Hepatocyte (in vitro differentiated cells): ENCODE results near the gene STARD8. TPM values are rescaled to one million over a fixed set of nuclear protein-coding genes. Genes with fewer than 3 reads are reported as not detected.
"Not testable (repeated sequence)": the region's sequence is repeated elsewhere in the genome, so short reads cannot be mapped to it uniquely, and the experiment has no call there.

Source experiments
- DNase-seq: peaks from one replicate; pipeline ENCODE4 v3.0.0-alpha.2; 2016; ENCODE audit warnings: low spot score
- H2AFZ ChIP-seq: fragments of 200-600 bp; sonication (generic); 2 replicates; pipeline ENCODE4 v1.6.0; 2016; ENCODE audit warnings: antibody characterized with exemption, mild to moderate bottlenecking
- H3K27ac ChIP-seq: fragments of 200-600 bp; sonication (generic); 2 replicates; pipeline ENCODE4 v1.5.1; 2016; ENCODE audit warnings: mild to moderate bottlenecking
- H3K27me3 ChIP-seq: fragments of 200-600 bp; sonication (generic); 2 replicates; pipeline ENCODE4 v1.6.1; 2016
- H3K36me3 ChIP-seq: fragments of 200-600 bp; sonication (generic); replicated peaks from 2 replicates; pipeline ENCODE4 v1.5.1; 2016; ENCODE audit warnings: low read depth; ENCODE audit not compliant: insufficient read depth
- H3K4me1 ChIP-seq: fragments of 200-600 bp; sonication (generic); 2 replicates; pipeline ENCODE4 v1.5.1; 2016; ENCODE audit warnings: mild to moderate bottlenecking, moderate library complexity; ENCODE audit not compliant: insufficient read depth
- H3K4me2 ChIP-seq: fragments of 200-600 bp; sonication (generic); 2 replicates; pipeline ENCODE4 v1.6.0; 2016
- H3K4me3 ChIP-seq: fragments of 200-600 bp; sonication (generic); 2 replicates; pipeline ENCODE4 v1.5.1; 2016; ENCODE audit warnings: mild to moderate bottlenecking
- H3K79me2 ChIP-seq: fragments of 200-600 bp; sonication (generic); 2 replicates; pipeline ENCODE4 v1.6.0; 2017; ENCODE audit warnings: mild to moderate bottlenecking
- H3K9me2 ChIP-seq: fragments of 200-600 bp; sonication (generic); replicated peaks from 2 replicates; pipeline ENCODE4 v1.6.0; 2017; ENCODE audit warnings: mild to moderate bottlenecking; ENCODE audit not compliant: insufficient read depth
- H3K9me3 ChIP-seq: fragments of 200-600 bp; sonication (generic); 2 replicates; pipeline ENCODE4 v1.5.1; 2016; ENCODE audit warnings: low read depth, mild to moderate bottlenecking
- H4K20me1 ChIP-seq: fragments of 200-600 bp; sonication (generic); 2 replicates; pipeline ENCODE4 v1.6.0; 2016; ENCODE audit warnings: mild to moderate bottlenecking; ENCODE audit not compliant: insufficient read depth, poor library complexity, severe bottlenecking
- EZH2 ChIP-seq: fragments of 200-600 bp; sonication (generic); IDR thresholded peaks from 2 replicates; pipeline ENCODE4 v1.6.1; 2016; ENCODE audit warnings: antibody characterized with exemption, mild to moderate bottlenecking, borderline replicate concordance
- EZH2phosphoT487 ChIP-seq: fragments of 200-600 bp; sonication (generic); IDR thresholded peaks from one replicate; pipeline ENCODE4 v1.6.1; 2018; ENCODE audit warnings: antibody characterized with exemption, mild to moderate bottlenecking, low read depth, moderate library complexity; ENCODE audit not compliant: unreplicated experiment, severe bottlenecking
- WGBS: methylation state at CpG from one replicate; pipeline ENCODE4 v1.1.6; 2016; ENCODE audit warnings: low lambda C conversion rate; ENCODE audit errors: missing lambda C conversion rate; 5-methylcytosine and 5-hydroxymethylcytosine counted together
- polyA plus RNA-seq: library from polyadenylated mRNA; unstranded; fragments of >200 nt; fragmentation: Nextera tagmentation; extraction: Ambion mirVana; gene quantifications from 2 replicates; pipeline ENCODE4 v1.2.1, GENCODE V29; 2016
- total RNA-seq: library from RNA; depleted of rRNA; stranded (reverse); fragments of >200 nt; gene quantifications from 2 replicates; pipeline ENCODE4 v1.2.3, GENCODE V29; 2014
- TF ChIP-seq, protein P1 (sequence below): fragments of 200-600 bp; sonication (generic); IDR thresholded peaks from 2 replicates; pipeline ENCODE4 v1.5.1; 2016; ENCODE audit warnings: antibody characterized with exemption, mild to moderate bottlenecking; ENCODE audit not compliant: poor library complexity

Gene STARD8
- total and polyA plus RNA-seq, 2 experiments from 2014 or later: 1.1 to 3.3 TPM

- no peak for DNase-seq
Observed at GRCh38 chrX:68731254-68731653, 83.8 kb downstream of the STARD8 start.

DNA sequence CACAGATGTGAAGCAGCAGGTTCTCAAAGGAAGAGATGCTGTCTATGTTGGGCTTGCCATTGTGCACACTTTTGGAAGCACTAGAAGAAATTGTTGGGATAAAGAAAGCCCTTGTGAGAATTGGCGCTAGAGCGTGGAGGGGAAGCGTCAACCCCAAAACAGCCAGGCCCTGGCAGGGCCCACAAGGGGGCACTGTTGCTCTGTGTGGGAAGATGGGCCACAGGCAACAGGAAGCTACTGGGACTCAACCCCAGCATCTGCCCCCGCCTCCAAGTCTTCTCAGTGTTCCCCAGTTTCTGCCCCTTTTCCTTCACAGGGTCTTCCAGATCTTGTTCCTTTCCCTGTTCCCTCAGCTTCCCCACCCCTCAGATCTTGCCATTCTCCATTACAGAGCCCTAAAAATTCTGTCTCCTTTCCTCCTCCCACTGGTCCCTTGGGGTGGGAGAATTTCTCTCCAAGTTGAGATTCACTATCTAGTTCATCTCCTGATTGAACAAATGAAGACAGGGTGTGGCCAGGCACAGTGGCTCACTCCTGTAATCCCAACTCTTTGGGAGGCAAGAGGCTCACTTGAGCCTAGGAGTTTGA lies 85.5 kb downstream of the STARD8 start:
- Histone ChIP-seq H3K9me2 (no peaks in the 10 kb centered on the region), H3K79me2 (no peaks in the 10 kb centered on the region), H3K27me3 (no peaks in the 10 kb centered on the region), H3K4me2 (no peak overlapping the region), H3K4me3 (no peak overlapping the region), H3K36me3 (no peaks in the 10 kb centered on the region), H4K20me1 (no peaks in the 10 kb centered on the region), H3K27ac (no peak overlapping the region), H3K9me3 (no peaks in the 10 kb centered on the region), H3K4me1 (no peaks in the 10 kb centered on the region), H2AFZ (no peak overlapping the region)
- WGBS: 57% methylated on average over 4 of the region's 4 CpGs
- peak; percentile 71 for DNase-seq
- TF ChIP-seq, protein P1, sequence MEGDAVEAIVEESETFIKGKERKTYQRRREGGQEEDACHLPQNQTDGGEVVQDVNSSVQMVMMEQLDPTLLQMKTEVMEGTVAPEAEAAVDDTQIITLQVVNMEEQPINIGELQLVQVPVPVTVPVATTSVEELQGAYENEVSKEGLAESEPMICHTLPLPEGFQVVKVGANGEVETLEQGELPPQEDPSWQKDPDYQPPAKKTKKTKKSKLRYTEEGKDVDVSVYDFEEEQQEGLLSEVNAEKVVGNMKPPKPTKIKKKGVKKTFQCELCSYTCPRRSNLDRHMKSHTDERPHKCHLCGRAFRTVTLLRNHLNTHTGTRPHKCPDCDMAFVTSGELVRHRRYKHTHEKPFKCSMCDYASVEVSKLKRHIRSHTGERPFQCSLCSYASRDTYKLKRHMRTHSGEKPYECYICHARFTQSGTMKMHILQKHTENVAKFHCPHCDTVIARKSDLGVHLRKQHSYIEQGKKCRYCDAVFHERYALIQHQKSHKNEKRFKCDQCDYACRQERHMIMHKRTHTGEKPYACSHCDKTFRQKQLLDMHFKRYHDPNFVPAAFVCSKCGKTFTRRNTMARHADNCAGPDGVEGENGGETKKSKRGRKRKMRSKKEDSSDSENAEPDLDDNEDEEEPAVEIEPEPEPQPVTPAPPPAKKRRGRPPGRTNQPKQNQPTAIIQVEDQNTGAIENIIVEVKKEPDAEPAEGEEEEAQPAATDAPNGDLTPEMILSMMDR: peak; percentile 48
- no peak for TF ChIP-seq EZH2

More at GRCh38 chrX:68731254-68731653, 83.8 kb downstream of the STARD8 start:
- H3K36me3 ChIP-seq: no peaks in the 10 kb centered on the region
- TF ChIP-seq EZH2phosphoT487 (no peak), EZH2 (no peak)
- TF ChIP-seq, protein P1: no peak
- no peaks in the 10 kb centered on the region for H3K9me3 ChIP-seq
- no peak overlapping the region for H2AFZ ChIP-seq
- 51% methylated on average over 2 of the region's 2 CpGs for whole genome bisulfite sequencing
- no peaks in the 10 kb centered on the region for H4K20me1 ChIP-seq
- H3K4me2 ChIP-seq: no peak overlapping the region
- no peak overlapping the region for H3K4me3 ChIP-seq
- H3K27me3 ChIP-seq: no peaks in the 10 kb centered on the region
- H3K27ac ChIP-seq: no peak overlapping the region
- no peaks in the 10 kb centered on the region for H3K79me2 ChIP-seq
- no peaks in the 10 kb centered on the region for H3K4me1 ChIP-seq
- no peaks in the 10 kb centered on the region for H3K9me2 ChIP-seq

DNA sequence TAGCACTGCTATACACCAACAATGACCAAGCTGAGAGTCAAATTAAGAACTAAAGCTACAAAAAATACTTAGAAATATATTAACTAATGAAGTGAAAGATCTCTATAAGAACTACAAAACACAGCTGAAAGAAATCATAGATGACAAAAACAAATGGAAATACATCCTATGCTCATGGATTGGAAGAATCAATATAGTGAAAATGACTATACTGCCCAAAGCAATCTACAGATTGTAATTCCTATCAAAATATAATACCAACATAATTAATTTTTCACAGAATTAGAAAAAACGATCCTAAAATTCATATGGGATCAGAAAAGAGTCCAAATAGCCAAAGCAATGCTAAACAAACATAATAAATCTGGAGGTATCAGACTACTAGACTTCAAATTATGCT lies 87.8 kb downstream of the STARD8 start:
- DNase-seq: no peak
- H3K27ac ChIP-seq: no peak overlapping the region
- WGBS: 23% methylated on average over 1 of the region's 1 CpG

GRCh38 chrX:68741864-68742263 lies 94.4 kb downstream of the STARD8 start:
- H2AFZ ChIP-seq, H3K4me3 ChIP-seq, H3K36me3 ChIP-seq, H3K79me2 ChIP-seq, H3K4me1 ChIP-seq, H3K27me3 ChIP-seq, H3K4me2 ChIP-seq, DNase-seq, H4K20me1 ChIP-seq, H3K9me2 ChIP-seq, H3K9me3 ChIP-seq, H3K27ac ChIP-seq: not testable (repeated sequence)
- WGBS: 88% methylated on average over 3 of the region's 3 CpGs

More for the DNA sequence above, 87.8 kb downstream of the STARD8 start:
- H3K9me2 ChIP-seq: no peaks in the 10 kb centered on the region
- H3K36me3 ChIP-seq: no peaks in the 10 kb centered on the region
- no peaks in the 10 kb centered on the region for H3K27me3 ChIP-seq
- H3K4me1 ChIP-seq: no peaks in the 10 kb centered on the region
- no peaks in the 10 kb centered on the region for H3K9me3 ChIP-seq
- no peaks in the 10 kb centered on the region for H4K20me1 ChIP-seq
- no peak overlapping the region for H3K4me3 ChIP-seq
- H2AFZ ChIP-seq: no peak overlapping the region
- no peak overlapping the region for H3K4me2 ChIP-seq
- no peaks in the 10 kb centered on the region for H3K79me2 ChIP-seq
- TF ChIP-seq EZH2phosphoT487 (no peak), EZH2 (no peak)
- TF ChIP-seq, protein P1: no peak
